Skeletal muscle tissue (tissue), 4 donors: ENCODE results near the gene NOM1. TPM values are rescaled to one million over a fixed set of nuclear protein-coding genes. Genes with fewer than 3 reads are reported as not detected.

ENCODE experiments used
- H3K27ac ChIP-seq: one replicate; pipeline ENCODE4 v1.7.0; 2013; ENCODE audit warnings: mild to moderate bottlenecking, low read depth, low read length, inconsistent platforms
- H3K27me3 ChIP-seq, 3 donors: one replicate each; pipeline ENCODE4 v1.7.0; 2013; ENCODE audit warnings: low read length in 3 of 3; ENCODE audit not compliant: control insufficient read depth in 3 of 3, insufficient read depth in 3 of 3
- H3K36me3 ChIP-seq, 3 donors: one replicate each; pipeline ENCODE4 v1.7.0; 2013; ENCODE audit warnings: low read length in 3 of 3; ENCODE audit not compliant: control insufficient read depth in 3 of 3, insufficient read depth in 3 of 3
- H3K4me1 ChIP-seq, 3 donors: one replicate each; pipeline ENCODE4 v1.7.0; 2013; ENCODE audit warnings: low read length in 3 of 3, mild to moderate bottlenecking in 3 of 3; ENCODE audit not compliant: control insufficient read depth in 3 of 3, insufficient read depth in 3 of 3
- H3K4me3 ChIP-seq, 3 donors: one replicate each; pipeline ENCODE4 v1.7.0; 2013; ENCODE audit warnings: low read length in 3 of 3
- H3K9ac ChIP-seq, 3 donors: one replicate each; pipeline ENCODE4 v1.7.0; 2013; ENCODE audit warnings: low read length in 3 of 3, mild to moderate bottlenecking in 3 of 3, moderate library complexity in 2 of 3, low read depth in 1 of 3
- H3K9me3 ChIP-seq, 3 donors: one replicate each; pipeline ENCODE4 v1.7.0; 2013; ENCODE audit warnings: low read length in 3 of 3; ENCODE audit not compliant: control insufficient read depth in 3 of 3
- total RNA-seq: library from RNA; depleted of rRNA; stranded (reverse); fragments of >200 nt; gene quantifications from one replicate; pipeline ENCODE4 v1.2.3, GENCODE V29; 2014
- donor health status: Osteomylitis.

The NOM1 gene
- total RNA-seq, 1 donor from 2014 or later = 17.2 TPM

DNA sequence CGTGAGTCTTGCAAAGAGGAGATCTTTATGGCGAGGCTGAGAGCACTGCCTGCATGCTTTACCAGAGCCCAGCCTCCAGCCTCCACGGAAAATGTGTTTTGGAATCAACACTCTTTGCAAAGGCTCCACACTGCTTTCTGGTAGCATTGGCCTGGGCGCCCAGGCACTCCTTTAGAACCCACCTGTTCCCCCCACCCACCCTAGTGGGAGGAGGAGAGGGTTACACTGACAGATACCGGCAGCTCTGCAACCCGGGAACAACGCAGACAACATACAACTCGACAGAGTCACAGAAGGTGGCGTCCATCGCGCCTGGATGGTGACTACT is 66.5 kb downstream of the NOM1 start:
- no peak overlapping the region for H3K4me3 ChIP-seq
- no peaks in the 10 kb centered on the region for H3K9me3 ChIP-seq
- H3K27me3 ChIP-seq = peaks cover 96 to 97% (median 97%) of the 10 kb centered on the region in 3 donors
- no peaks in the 10 kb centered on the region for H3K36me3 ChIP-seq
- H3K27ac ChIP-seq = no peak overlapping the region
- H3K9ac ChIP-seq = no peak overlapping the region
- H3K4me1 ChIP-seq = peaks cover 3 to 28% (median 24%) of the 10 kb centered on the region in 3 donors

DNA sequence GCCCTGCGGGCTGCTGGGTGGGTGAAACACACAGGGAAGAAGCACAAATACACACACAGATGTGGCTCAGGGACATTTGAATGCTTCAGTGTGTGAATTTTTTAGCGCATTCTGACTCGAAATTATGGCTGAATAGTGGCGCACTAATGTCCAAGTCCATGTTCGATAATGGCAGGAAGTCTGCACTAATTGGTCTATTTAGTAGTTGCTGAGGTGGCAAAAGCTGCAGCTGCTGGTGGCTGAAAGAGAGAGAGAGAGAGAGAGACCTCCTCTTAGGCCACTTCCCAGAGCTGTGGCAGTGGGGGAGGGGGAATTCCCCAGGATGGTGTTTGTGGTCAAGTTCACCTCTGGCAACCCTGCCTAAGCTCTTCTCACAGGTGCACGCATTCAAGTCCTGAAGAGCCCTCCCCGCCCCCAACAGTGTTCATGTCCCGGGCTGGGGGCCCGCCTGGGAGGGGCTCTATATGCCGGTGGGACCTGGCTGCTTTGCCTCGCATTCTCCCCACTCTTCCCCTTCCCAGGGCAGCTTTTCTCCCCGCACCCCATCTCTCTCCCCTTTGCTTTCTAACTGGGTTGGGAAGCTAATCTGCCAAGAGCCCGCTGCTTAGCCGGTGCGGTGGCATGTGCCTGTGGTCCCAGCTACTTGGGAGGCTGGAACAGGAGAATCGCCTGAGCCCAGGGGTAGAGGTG is 67.0 kb downstream of the NOM1 start:
- Histone ChIP-seq H3K4me1 (peaks cover 0 to 26% (median 23%) of the 10 kb centered on the region in 3 donors), H3K9me3 (no peaks in the 10 kb centered on the region), H3K4me3 (no peak overlapping the region)

GRCh38 chr7:157017149-157017548 is 67.6 kb downstream of the NOM1 start:
- Histone ChIP-seq H3K27me3 (peaks cover 95 to 97% (median 97%) of the 10 kb centered on the region in 3 donors), H3K4me3 (no peak overlapping the region)

More for the DNA sequence above, 67.0 kb downstream of the NOM1 start:
- H3K27ac ChIP-seq = no peak overlapping the region
- no peak overlapping the region for H3K9ac ChIP-seq
- H3K36me3 ChIP-seq = no peaks in the 10 kb centered on the region
- peaks cover 95 to 97% (median 97%) of the 10 kb centered on the region in 3 donors for H3K27me3 ChIP-seq

DNA sequence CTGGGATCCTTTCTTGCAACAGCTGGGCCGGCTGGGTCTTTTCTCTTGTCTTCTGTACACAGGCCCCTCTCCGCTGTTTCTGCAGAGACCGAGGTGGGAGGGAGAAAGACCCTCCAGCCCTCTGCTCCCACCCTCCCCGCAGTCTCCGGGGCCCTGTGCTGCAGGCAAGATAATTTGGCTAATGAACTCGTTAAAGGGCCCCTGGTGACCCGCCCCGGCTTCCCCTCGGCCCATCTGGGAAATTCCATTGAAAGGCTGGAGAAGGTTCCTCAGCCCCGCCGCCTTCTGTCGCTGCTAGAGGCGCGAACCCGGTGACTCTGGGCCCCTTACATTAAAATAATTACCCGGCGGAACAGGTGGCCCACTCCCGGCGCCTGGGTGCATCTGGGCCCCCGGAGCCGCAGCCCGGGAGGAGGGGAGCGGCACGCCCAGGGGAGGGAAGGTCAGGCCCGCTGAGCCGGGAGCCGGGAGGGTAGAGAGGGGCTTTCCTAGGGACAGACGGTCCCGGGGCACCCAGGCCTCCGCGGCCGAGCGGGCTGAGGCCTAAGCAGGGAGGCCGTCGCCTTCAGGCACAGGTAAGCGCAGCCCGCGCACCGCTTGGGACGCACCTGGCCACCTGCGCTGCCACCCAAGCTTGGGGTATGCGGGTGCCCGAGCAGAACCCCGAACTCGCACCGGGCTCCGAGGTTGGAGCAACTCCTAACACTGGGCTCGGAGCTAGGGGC is 68.3 kb downstream of the NOM1 start:
- Histone ChIP-seq H3K27ac (no peak overlapping the region), H3K9me3 (no peaks in the 10 kb centered on the region), H3K27me3 (peaks cover 97 to 98% (median 98%) of the 10 kb centered on the region in 3 donors), H3K4me3 (no peak overlapping the region), H3K4me1 (peaks cover 0 to 32% (median 21%) of the 10 kb centered on the region in 3 donors), H3K36me3 (no peaks in the 10 kb centered on the region), H3K9ac (no peak overlapping the region)

More at GRCh38 chr7:157017149-157017548, 67.6 kb downstream of the NOM1 start:
- Histone ChIP-seq H3K27ac (no peak overlapping the region), H3K9ac (no peak overlapping the region), H3K36me3 (no peaks in the 10 kb centered on the region), H3K4me1 (peaks cover 0 to 30% (median 21%) of the 10 kb centered on the region in 3 donors), H3K9me3 (no peaks in the 10 kb centered on the region)

- Histone ChIP-seq H3K4me3 (no peak overlapping the region), H3K9ac (no peak overlapping the region), H3K27me3 (peaks cover 98% of the 10 kb centered on the region in 3 donors)
Measured at GRCh38 chr7:157018328-157018996, 69.0 kb downstream of the NOM1 start.

GRCh38 chr7:157018997-157019608 is 69.6 kb downstream of the NOM1 start:
- H3K9ac ChIP-seq = no peak overlapping the region
- no peaks in the 10 kb centered on the region for H3K9me3 ChIP-seq
- H3K4me1 ChIP-seq = peaks cover 0 to 32% (median 21%) of the 10 kb centered on the region in 3 donors
- H3K27ac ChIP-seq = no peak overlapping the region
- H3K27me3 ChIP-seq = peaks cover 95 to 97% (median 96%) of the 10 kb centered on the region in 3 donors
- no peak overlapping the region for H3K4me3 ChIP-seq
- no peaks in the 10 kb centered on the region for H3K36me3 ChIP-seq

More at GRCh38 chr7:157018328-157018996, 69.0 kb downstream of the NOM1 start:
- Histone ChIP-seq H3K4me1 (peaks cover 0 to 32% (median 21%) of the 10 kb centered on the region in 3 donors), H3K27ac (no peak overlapping the region), H3K9me3 (no peaks in the 10 kb centered on the region), H3K36me3 (no peaks in the 10 kb centered on the region)

DNA sequence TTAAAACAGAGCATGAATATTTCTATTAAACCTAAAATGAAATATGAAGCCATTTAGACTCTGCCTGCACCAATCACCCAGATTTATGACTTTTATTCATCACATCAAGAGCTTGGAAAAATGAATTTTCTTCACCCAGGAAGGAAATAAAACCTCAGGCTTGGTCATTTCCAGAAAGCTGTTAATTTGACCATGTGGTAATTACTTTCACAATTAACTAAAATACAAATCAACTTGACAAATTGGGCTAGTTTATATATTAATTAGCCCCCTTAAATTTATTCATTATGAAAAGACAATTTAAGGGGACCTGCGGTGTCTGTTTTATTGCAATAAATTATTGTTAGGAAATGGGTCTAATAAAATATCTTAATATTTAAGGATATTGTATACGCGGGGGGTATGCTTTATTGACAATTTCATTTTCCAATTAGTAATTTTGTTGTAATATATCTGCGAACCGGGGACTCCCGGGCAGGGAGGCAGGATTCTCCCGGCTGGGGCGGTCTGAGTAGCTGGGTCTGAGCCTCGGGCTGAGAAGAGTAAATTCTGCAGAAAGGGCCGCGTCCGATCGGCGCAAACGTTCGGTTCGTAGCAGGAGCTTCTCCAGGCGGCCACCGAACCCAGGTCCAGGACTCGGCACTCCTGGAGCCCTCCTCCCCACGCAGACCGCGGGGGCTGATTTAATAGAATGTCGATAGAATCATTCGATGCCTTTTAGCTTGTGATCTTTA is 70.4 kb downstream of the NOM1 start:
- Histone ChIP-seq H3K27me3 (peaks cover 95 to 97% (median 96%) of the 10 kb centered on the region in 3 donors), H3K9ac (no peak overlapping the region), H3K9me3 (no peaks in the 10 kb centered on the region), H3K36me3 (no peaks in the 10 kb centered on the region), H3K4me3 (no peak overlapping the region), H3K27ac (no peak overlapping the region), H3K4me1 (peaks cover 0 to 32% (median 21%) of the 10 kb centered on the region in 3 donors)

GRCh38 chr7:157020514-157021070 is 71.1 kb downstream of the NOM1 start:
- Histone ChIP-seq H3K9me3 (no peaks in the 10 kb centered on the region), H3K9ac (no peak overlapping the region), H3K27ac (no peak overlapping the region), H3K36me3 (no peaks in the 10 kb centered on the region), H3K27me3 (peaks cover 93 to 97% (median 94%) of the 10 kb centered on the region in 3 donors), H3K4me1 (peaks cover 0 to 32% (median 21%) of the 10 kb centered on the region in 3 donors), H3K4me3 (no peak overlapping the region)
